ENCODE results near the gene LRRN4.

DNA sequence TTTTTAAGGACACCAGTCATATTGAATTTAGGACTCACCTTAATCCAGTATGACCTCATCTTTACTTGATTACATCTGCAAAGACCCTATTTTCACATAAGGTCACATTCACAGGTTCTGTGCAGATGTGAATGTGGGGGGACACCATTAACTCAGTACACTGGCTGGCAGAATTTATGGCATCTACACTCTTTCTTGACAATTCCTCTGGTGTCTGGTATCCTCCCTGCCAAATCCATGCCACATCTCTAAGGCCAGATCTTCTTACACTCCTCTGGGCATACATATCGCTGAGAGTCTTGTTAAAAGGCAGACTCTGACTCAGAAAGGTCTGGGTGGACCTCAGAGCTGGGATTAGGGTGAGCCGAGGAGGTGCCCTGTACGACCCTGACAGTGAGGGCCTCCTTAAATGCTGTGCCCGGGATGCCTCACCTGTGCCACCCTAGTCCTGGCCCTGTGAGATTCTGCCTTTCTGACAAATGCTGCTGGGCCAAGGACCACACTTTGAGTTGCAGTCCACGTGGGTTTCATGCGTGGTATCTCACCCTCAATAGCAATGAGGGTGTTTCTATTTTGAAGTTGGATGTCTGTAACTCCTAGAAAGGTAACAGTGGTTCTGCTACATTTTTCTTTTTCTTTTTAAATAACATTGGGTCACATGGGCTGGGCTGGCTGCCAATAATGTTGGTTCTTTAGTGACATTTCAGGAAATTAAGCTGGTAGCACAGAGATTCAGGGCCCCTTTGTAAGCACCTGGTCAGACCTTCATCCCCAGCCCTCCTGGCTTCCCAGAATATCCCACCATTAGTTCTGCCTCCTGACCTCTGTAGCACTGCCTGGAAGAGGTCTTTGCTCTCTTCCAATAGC, 17.2 kb upstream of the LRRN4 start:
- TF ChIP-seq, protein P1, sequence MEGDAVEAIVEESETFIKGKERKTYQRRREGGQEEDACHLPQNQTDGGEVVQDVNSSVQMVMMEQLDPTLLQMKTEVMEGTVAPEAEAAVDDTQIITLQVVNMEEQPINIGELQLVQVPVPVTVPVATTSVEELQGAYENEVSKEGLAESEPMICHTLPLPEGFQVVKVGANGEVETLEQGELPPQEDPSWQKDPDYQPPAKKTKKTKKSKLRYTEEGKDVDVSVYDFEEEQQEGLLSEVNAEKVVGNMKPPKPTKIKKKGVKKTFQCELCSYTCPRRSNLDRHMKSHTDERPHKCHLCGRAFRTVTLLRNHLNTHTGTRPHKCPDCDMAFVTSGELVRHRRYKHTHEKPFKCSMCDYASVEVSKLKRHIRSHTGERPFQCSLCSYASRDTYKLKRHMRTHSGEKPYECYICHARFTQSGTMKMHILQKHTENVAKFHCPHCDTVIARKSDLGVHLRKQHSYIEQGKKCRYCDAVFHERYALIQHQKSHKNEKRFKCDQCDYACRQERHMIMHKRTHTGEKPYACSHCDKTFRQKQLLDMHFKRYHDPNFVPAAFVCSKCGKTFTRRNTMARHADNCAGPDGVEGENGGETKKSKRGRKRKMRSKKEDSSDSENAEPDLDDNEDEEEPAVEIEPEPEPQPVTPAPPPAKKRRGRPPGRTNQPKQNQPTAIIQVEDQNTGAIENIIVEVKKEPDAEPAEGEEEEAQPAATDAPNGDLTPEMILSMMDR (IDR thresholded peaks at IDR 0.05): no peak
- TF ChIP-seq POLR2A (IDR thresholded peaks at IDR 0.05) (no peak), POLR2AphosphoS5 (IDR thresholded peaks at IDR 0.05) (no peak)
